ENCODE data around the gene XXYLT1. TPM values are rescaled to one million over a fixed set of nuclear protein-coding genes. Genes with fewer than 3 reads are reported as not detected.

The XXYLT1 gene
- total RNA-seq, 4 donors from 2014 or later, result 14.1 to 23.7 (median 15.4) TPM

- intact Hi-C loops (cut with DNase I), result no loop called here
- no peak overlapping the region for H3K27ac ChIP-seq
- no peak for DNase-seq
- no peaks in the 10 kb centered on the region for H3K36me3 ChIP-seq
- H3K9me3 ChIP-seq, result no peaks in the 10 kb centered on the region
- H3K4me1 ChIP-seq, result peaks cover 0 to 20% (median 11%) of the 10 kb centered on the region in 3 donors
- H3K4me3 ChIP-seq, result no peak overlapping the region
- WGBS, 2 donors, result 77 to 86% methylated on average over 10 to 14 of the region's 16 CpGs
- no peaks in the 10 kb centered on the region for H3K27me3 ChIP-seq
- no peak for TF ChIP-seq CTCF (IDR thresholded peaks at IDR 0.05)
- TF ChIP-seq POLR2A (IDR thresholded peaks at IDR 0.05), result no peak
Observed at GRCh38 chr3:195080571-195081151, 190.3 kb downstream of the XXYLT1 start.

- DNase-seq, result no peak
Observed at GRCh38 chr3:195080125-195080524, 190.8 kb downstream of the XXYLT1 start.

GRCh38 chr3:195079636-195080035 is 191.3 kb downstream of the XXYLT1 start:
- no peaks in the 10 kb centered on the region for H3K27me3 ChIP-seq
- no peak for DNase-seq
- H3K36me3 ChIP-seq, result no peaks in the 10 kb centered on the region
- no peak overlapping the region for H3K4me3 ChIP-seq
- H3K27ac ChIP-seq, result no peak overlapping the region
- intact Hi-C loops (cut with DNase I), result no loop called here
- no peaks in the 10 kb centered on the region for H3K9me3 ChIP-seq
- peaks cover 0 to 22% (median 11%) of the 10 kb centered on the region in 3 donors for H3K4me1 ChIP-seq
- WGBS, 2 donors, result 76% methylated on average over 5 of the region's 5 CpGs
- TF ChIP-seq CTCF (IDR thresholded peaks at IDR 0.05) (no peak), POLR2A (IDR thresholded peaks at IDR 0.05) (no peak)

More at GRCh38 chr3:195080125-195080524, 190.8 kb downstream of the XXYLT1 start:
- intact Hi-C loops (cut with DNase I), result no loop called here
- WGBS, 2 donors, result 50 to 83% methylated on average over 1 of the region's 3 CpGs
- no peaks in the 10 kb centered on the region for H3K27me3 ChIP-seq
- no peak overlapping the region for H3K27ac ChIP-seq
- H3K9me3 ChIP-seq, result no peaks in the 10 kb centered on the region
- peaks cover 0 to 22% (median 11%) of the 10 kb centered on the region in 3 donors for H3K4me1 ChIP-seq
- no peaks in the 10 kb centered on the region for H3K36me3 ChIP-seq
- no peak overlapping the region for H3K4me3 ChIP-seq
- TF ChIP-seq POLR2A (IDR thresholded peaks at IDR 0.05) (no peak), CTCF (IDR thresholded peaks at IDR 0.05) (no peak)

- Histone ChIP-seq H3K4me1 (peaks cover 0 to 22% (median 11%) of the 10 kb centered on the region in 3 donors), H3K9me3 (no peaks in the 10 kb centered on the region), H3K36me3 (no peaks in the 10 kb centered on the region), H3K27ac (no peak overlapping the region), H3K4me3 (no peak overlapping the region), H3K27me3 (no peaks in the 10 kb centered on the region)
- WGBS, 2 donors, result 85 to 86% methylated on average over 12 of the region's 12 CpGs
- DNase-seq, result no peak
- TF ChIP-seq CTCF (IDR thresholded peaks at IDR 0.05) (no peak), POLR2A (IDR thresholded peaks at IDR 0.05) (no peak)
- intact Hi-C loops (cut with DNase I), result no loop called here
Observed at GRCh38 chr3:195078891-195079440, 192.0 kb downstream of the XXYLT1 start.

GRCh38 chr3:195077611-195078540 is 193.1 kb downstream of the XXYLT1 start:
- H3K9me3 ChIP-seq, result no peaks in the 10 kb centered on the region
- intact Hi-C loops (cut with DNase I), result no loop called here
- no peak overlapping the region for H3K27ac ChIP-seq
- DNase-seq, result no peak
- no peaks in the 10 kb centered on the region for H3K27me3 ChIP-seq
- 85 to 89% methylated on average over 18 to 24 of the region's 29 CpGs for WGBS, 2 donors
- H3K4me3 ChIP-seq, result no peak overlapping the region
- no peaks in the 10 kb centered on the region for H3K36me3 ChIP-seq
- H3K4me1 ChIP-seq, result peaks cover 0 to 22% (median 11%) of the 10 kb centered on the region in 3 donors
- no peak for TF ChIP-seq POLR2A (IDR thresholded peaks at IDR 0.05)
- no peak for TF ChIP-seq CTCF (IDR thresholded peaks at IDR 0.05)
